ENCODE data around the gene RNF224.

GRCh38 chr9:137218754-137219271 is 8.5 kb upstream of the RNF224 start:
- TF ChIP-seq CTCF (IDR thresholded peaks at IDR 0.05), result no peak
- TF ChIP-seq POLR2A (IDR thresholded peaks at IDR 0.05), result no peak
- no peak for TF ChIP-seq EP300 (IDR thresholded peaks at IDR 0.05)

All from tibial nerve (tissue), 4 donors.